ENCODE measurements around the gene CLIC6.

The CLIC6 gene

DNA sequence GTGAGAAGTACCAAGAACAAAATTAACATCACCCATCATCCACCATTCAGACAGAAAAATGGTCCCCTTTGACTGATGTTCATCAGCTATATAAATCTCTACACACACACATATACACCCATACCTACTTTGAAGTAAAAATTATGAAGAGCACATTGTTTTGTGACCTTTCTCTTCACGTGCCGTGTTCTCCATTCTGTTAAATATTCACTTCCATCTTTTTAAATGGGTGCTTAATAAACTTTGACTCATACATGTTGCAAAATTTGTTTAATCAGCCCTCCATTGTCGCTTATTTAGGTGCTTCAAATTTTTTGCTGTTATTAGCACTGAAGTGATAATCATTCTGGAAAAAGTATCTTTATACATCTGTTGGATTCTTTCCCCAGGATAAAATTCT, 80.1 kb downstream of the CLIC6 start:
- intact Hi-C loops (cut with DNase I) = loop anchor here (5.0 kb wide), 1 partner anchor 868 kb away; no protein-coding TSS in a partner anchor
- DNase-seq = no peak

DNA sequence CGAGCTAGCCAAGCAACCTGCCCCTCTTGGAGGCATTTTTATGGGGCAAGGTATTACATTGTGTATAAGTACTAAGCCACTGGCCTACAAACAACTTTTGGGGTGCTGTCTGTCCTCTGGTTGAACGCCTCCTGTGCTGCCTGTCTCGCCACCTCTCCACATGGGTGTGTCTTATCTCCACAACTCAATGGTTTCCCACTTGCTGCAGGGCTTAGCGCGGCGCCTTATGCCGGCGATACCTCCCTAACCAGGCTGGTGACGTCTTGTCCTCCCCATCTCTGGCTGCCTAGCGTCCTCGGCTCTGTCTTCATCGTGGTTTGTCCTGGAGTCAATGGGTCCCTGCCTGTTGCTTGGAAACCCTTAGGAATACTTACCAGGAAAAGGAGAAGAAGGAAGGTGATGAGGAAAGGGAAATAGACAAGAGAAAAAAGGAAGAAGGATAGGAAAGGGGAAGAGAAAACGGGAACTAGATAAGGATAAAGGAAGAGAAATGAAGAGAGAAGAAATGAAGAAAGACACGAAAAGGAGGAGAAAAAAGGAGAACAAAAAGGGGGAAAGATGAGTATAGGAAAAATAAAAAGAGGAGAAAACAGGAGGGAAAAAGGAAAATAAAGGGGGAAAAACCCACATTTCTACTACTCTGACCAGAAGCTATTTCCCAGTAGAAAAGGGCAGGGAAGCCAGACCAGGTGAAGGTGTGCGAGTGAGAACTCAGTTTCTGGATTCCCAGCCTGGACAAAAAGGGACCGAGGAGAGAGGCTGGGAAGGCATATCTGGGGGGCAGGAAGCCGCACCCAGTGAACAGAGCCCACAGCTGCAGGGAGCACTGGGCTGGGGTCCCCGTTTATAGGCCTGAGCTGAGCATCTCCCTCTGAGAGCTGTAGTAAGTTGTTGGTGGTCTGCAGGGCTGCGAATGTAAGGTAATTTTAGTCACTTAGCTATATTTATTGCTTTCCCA, 86.2 kb downstream of the CLIC6 start:
- intact Hi-C loops (cut with DNase I) = no loop called here
- DNase-seq = no peak

DNA sequence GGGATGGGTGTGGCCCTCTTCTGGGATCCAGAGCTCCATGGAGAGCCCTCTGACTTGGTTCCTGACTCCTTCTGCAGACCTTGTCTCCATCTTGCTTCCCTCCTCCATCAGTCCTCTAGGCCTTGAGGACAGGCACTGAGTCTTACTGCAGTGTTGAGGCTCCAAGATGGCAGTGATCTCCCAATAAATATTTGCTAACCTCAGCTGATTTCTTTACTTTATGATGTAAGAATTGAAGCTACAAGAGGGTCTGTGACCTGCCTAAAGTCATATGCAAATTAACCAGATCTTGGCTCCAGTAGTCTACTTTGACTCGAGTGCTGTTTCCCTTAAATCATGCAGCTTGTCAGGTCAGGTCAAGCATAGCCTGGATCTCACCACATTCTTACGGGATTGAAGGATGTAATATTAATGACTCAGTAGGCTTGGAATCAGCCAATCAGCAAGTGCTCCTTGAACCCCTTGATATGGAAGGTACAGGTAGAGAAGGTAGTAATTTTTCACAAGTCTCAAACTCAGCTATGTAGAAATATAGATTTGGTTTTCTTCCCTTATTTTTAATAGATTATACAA, 93.0 kb downstream of the CLIC6 start:
- intact Hi-C loops (cut with DNase I) = no loop called here
- no peak for DNase-seq

- intact Hi-C loops (cut with DNase I) = no loop called here
These were observed 94.0 kb downstream of the CLIC6 start for GRCh38 chr21:34762786-34763185.

GRCh38 chr21:34764715-34765284, 96.0 kb downstream of the CLIC6 start:
- intact Hi-C loops (cut with DNase I) = no loop called here

More at GRCh38 chr21:34762786-34763185, 94.0 kb downstream of the CLIC6 start:
- DNase-seq = no peak

DNA sequence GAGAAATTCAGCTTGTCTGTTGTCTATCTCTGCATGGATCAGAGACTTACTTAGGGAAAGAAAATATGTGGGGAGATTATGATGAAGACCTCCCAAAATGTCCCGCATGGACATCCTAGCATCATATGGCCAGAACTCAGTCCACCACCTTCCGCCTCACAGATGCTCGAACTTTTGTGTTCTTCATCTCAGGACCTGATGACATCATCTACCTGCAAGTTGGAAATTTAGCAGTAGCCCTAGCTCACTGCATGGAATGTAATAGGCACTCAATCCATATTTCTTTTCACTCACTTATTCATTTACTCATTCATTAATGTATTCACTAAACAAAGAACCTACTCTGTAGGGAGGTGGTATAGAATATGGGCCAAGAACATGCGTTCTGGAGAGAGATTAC, 96.8 kb downstream of the CLIC6 start:
- intact Hi-C loops (cut with DNase I) = no loop called here
- DNase-seq = no peak

More at GRCh38 chr21:34764715-34765284, 96.0 kb downstream of the CLIC6 start:
- DNase-seq = no peak

- intact Hi-C loops (cut with DNase I) = no loop called here
- DNase-seq = no peak
These were observed 98.1 kb downstream of the CLIC6 start for GRCh38 chr21:34766862-34767261.

All from posterior cingulate gyrus (tissue), 11 donors.